ENCODE measurements around the gene GNG7.
"Not testable (repeated sequence)": the region's sequence is repeated elsewhere in the genome, so short reads cannot be mapped to it uniquely, and the experiment has no call there.

Gene GNG7

GRCh38 chr19:2600914-2601870 lies 101.3 kb downstream of the GNG7 start:
- no peak for DNase-seq (ENCODE audit: low spot score)

- no peak for DNase-seq (ENCODE audit: low spot score)
Observed at GRCh38 chr19:2594319-2594718, 108.2 kb downstream of the GNG7 start.

- no peak for DNase-seq (ENCODE audit: low spot score)
Observed at GRCh38 chr19:2592824-2593223, 109.7 kb downstream of the GNG7 start.

- DNase-seq (ENCODE audit: low spot score): no peak
Observed at GRCh38 chr19:2591537-2592291, 110.8 kb downstream of the GNG7 start.

GRCh38 chr19:2590630-2591399 lies 111.7 kb downstream of the GNG7 start:
- DNase-seq (ENCODE audit: low spot score): no peak

- DNase-seq (ENCODE audit: low spot score): no peak
Observed at GRCh38 chr19:2589441-2589840, 113.1 kb downstream of the GNG7 start.

GRCh38 chr19:2588081-2588777 lies 114.3 kb downstream of the GNG7 start:
- no peak for DNase-seq (ENCODE audit: low spot score)

- no peak for DNase-seq (ENCODE audit: low spot score)
Observed at GRCh38 chr19:2587001-2587719, 115.3 kb downstream of the GNG7 start.

- DNase-seq (ENCODE audit: low spot score): no peak
Observed at GRCh38 chr19:2586196-2586595, 116.3 kb downstream of the GNG7 start.

GRCh38 chr19:2584002-2584401 lies 118.5 kb downstream of the GNG7 start:
- no peak for DNase-seq (ENCODE audit: low spot score)

GRCh38 chr19:2582984-2583956 lies 119.2 kb downstream of the GNG7 start:
- no peak for DNase-seq (ENCODE audit: low spot score)

GRCh38 chr19:2580396-2580795 lies 122.1 kb downstream of the GNG7 start:
- DNase-seq (ENCODE audit: low spot score): not testable (repeated sequence)

GRCh38 chr19:2579678-2580280 lies 122.7 kb downstream of the GNG7 start:
- DNase-seq (ENCODE audit: low spot score): no peak

GRCh38 chr19:2578901-2579677 lies 123.4 kb downstream of the GNG7 start:
- no peak for DNase-seq (ENCODE audit: low spot score)

GRCh38 chr19:2578391-2578890 lies 124.1 kb downstream of the GNG7 start:
- DNase-seq (ENCODE audit: low spot score): no peak

GRCh38 chr19:2577722-2578335 lies 124.7 kb downstream of the GNG7 start:
- no peak for DNase-seq (ENCODE audit: low spot score)

- DNase-seq (ENCODE audit: low spot score): no peak
Observed at GRCh38 chr19:2575734-2576481, 126.6 kb downstream of the GNG7 start.
